DND-41 (cell line): Measurements from ENCODE around the gene SERPINE2.

Experiments used
- ATAC-seq: fragments of 200-7000 bp; cut with Tn5 transposase; 3 replicates; pipeline ENCODE4 v1.9.1; 2021; ENCODE audit warnings: low read depth; ENCODE audit not compliant: insufficient read depth
- DNase-seq: peaks from one replicate; pipeline ENCODE4 v3.0.0-alpha.2; 2020
- H2AFZ ChIP-seq: 2 replicates; pipeline ENCODE4 v1.6.0; 2012; ENCODE audit warnings: low read depth, low read length
- H3K27ac ChIP-seq: 2 replicates; pipeline ENCODE4 v1.5.1; 2012; ENCODE audit warnings: low read length, inconsistent platforms
- H3K27me3 ChIP-seq: fragments of 200-600 bp; sonication (generic); 2 replicates; pipeline ENCODE4 v1.6.0; 2012; ENCODE audit warnings: low read length, mild to moderate bottlenecking, inconsistent platforms; ENCODE audit not compliant: insufficient read depth, poor library complexity
- H3K36me3 ChIP-seq: 2 replicates; pipeline ENCODE4 v1.5.1; 2012; ENCODE audit warnings: low read length, inconsistent platforms; ENCODE audit not compliant: insufficient read depth
- H3K4me1 ChIP-seq: 2 replicates; pipeline ENCODE4 v1.5.1; 2012; ENCODE audit warnings: mild to moderate bottlenecking, low read length; ENCODE audit not compliant: insufficient read depth
- H3K4me2 ChIP-seq: 2 replicates; pipeline ENCODE4 v1.6.0; 2012; ENCODE audit warnings: mild to moderate bottlenecking, moderate library complexity, low read length, inconsistent platforms; ENCODE audit not compliant: insufficient read depth
- H3K4me3 ChIP-seq, 2 experiments: fragments of 200-600 bp in 1 of 2; shearing (Covaris generic) in 1 of 2; 2 replicates each; pipeline ENCODE4 v1.5.1; 2012 to 2016; ENCODE audit warnings: inconsistent platforms in 2 of 2, low read length in 2 of 2, mild to moderate bottlenecking in 2 of 2, low read depth in 1 of 2, moderate library complexity in 1 of 2
- H3K79me2 ChIP-seq: 2 replicates; pipeline ENCODE4 v1.6.0; 2012; ENCODE audit warnings: low read length, inconsistent platforms; ENCODE audit not compliant: insufficient read depth
- H3K9ac ChIP-seq: 2 replicates; pipeline ENCODE4 v1.6.0; 2012; ENCODE audit warnings: low read depth, mild to moderate bottlenecking, inconsistent platforms, low read length, moderate library complexity
- H3K9me3 ChIP-seq: 2 replicates; pipeline ENCODE4 v1.5.1; 2012; ENCODE audit warnings: low read length, moderate library complexity, mild to moderate bottlenecking, inconsistent platforms; ENCODE audit not compliant: insufficient read depth, severe bottlenecking
- H4K20me1 ChIP-seq: 2 replicates; pipeline ENCODE4 v1.6.0; 2012; ENCODE audit warnings: low read length; ENCODE audit not compliant: insufficient read depth
- CTCF ChIP-seq: IDR thresholded peaks from 2 replicates; pipeline ENCODE4 v1.5.1; 2012; ENCODE audit warnings: borderline replicate concordance, low read length, moderate library complexity, mild to moderate bottlenecking; ENCODE audit not compliant: poor library complexity, severe bottlenecking; ENCODE audit errors: extremely low read depth
- EZH2 ChIP-seq: IDR thresholded peaks from 3 replicates; pipeline ENCODE4 v1.6.1; 2012; ENCODE audit warnings: borderline replicate concordance, low read depth, mild to moderate bottlenecking, moderate library complexity, low read length, inconsistent platforms; ENCODE audit not compliant: severe bottlenecking

The SERPINE2 gene

DNA sequence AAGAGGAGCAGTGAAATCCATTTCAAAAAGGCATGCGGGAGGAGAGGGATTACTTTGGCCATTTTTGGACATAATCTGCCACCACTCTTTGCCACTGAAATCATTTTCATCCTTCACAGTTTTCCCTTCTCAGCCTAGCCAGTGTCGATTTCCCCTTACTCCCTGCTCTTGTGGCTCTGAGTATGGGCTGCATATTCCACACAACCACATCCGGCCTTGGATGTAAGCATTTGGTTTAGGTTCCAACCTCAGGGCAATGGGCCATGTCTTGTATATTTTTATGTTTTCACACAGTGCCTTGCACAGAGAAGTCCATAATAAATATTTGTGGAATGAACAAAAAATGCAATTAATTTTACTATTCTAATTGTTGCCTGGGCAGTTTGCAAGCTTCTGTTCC, 7.7 kb upstream of the SERPINE2 start:
- Histone ChIP-seq H4K20me1 (no peaks in the 10 kb centered on the region), H3K9ac (no peak overlapping the region), H3K27me3 (peaks cover 10% of the 10 kb centered on the region), H3K9me3 (no peaks in the 10 kb centered on the region), H3K36me3 (no peaks in the 10 kb centered on the region), H3K4me1 (no peaks in the 10 kb centered on the region), H3K79me2 (no peaks in the 10 kb centered on the region), H3K4me2 (no peak overlapping the region), H3K4me3 (no peak overlapping the region), H2AFZ (no peak overlapping the region), H3K27ac (no peak overlapping the region)
- no peak for DNase-seq
- no peak for ATAC-seq
- TF ChIP-seq CTCF (no peak), EZH2 (no peak)

DNA sequence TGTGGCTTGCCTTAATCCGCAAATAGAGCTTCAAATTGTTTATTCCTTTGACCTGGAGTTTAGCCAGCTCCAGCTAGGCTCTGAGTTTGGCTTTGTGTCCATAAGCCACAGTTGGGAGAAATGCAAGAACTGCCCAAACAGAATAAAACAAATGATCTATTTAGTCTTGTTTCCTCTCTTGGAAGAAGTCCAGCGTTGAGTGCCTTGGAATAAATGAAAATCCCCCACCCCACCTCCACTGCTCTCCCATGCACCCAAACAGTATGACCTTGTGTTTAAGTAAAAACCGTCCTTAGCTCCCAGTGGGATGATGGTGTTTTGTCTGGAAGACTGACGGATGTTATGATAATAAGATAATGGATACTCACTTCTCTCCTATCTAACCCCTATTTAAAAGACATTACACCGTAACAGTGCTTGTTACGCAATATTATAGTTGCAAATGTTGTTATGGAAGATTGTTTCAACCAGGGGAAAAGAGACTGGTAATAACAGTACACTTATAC, 3.2 kb upstream of the SERPINE2 start:
- ATAC-seq: no peak

DNA sequence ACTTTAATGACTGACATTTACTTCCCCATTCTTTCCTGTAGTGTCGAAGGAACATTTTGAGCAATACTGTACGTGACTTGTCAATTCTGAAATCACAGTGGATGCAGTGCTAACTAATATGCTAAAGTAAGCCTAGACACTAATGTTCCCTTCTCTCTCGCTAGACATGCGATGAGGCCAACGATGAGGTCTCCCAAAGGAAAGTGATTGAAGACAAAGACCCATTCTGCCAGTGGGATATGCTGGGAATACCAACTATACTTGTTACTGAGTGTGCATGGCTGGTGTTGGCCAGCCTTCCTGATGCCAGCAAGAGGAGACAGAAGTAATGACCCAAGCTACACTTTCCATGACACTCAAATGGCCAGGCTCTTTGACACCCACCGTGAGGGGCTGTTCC, 2.5 kb upstream of the SERPINE2 start:
- DNase-seq: no peak
- no peaks in the 10 kb centered on the region for H3K9me3 ChIP-seq

More for the DNA sequence above, 3.2 kb upstream of the SERPINE2 start:
- peaks cover 47% of the 10 kb centered on the region for H3K27me3 ChIP-seq
- no peaks in the 10 kb centered on the region for H3K36me3 ChIP-seq
- no peak overlapping the region for H3K4me2 ChIP-seq
- no peak overlapping the region for H3K4me3 ChIP-seq
- no peak overlapping the region for H3K27ac ChIP-seq
- no peaks in the 10 kb centered on the region for H3K79me2 ChIP-seq
- TF ChIP-seq CTCF: no peak
- TF ChIP-seq EZH2: no peak
- H3K9me3 ChIP-seq: no peaks in the 10 kb centered on the region
- H3K4me1 ChIP-seq: peaks cover 15% of the 10 kb centered on the region
- H4K20me1 ChIP-seq: peaks cover 7% of the 10 kb centered on the region; the same call in 1 of the 2 replicates
- no peak overlapping the region for H2AFZ ChIP-seq
- DNase-seq: no peak
- H3K9ac ChIP-seq: no peak overlapping the region

More for the DNA sequence above, 2.5 kb upstream of the SERPINE2 start:
- H3K4me1 ChIP-seq: peaks cover 15% of the 10 kb centered on the region
- H3K79me2 ChIP-seq: no peaks in the 10 kb centered on the region
- no peak overlapping the region for H3K27ac ChIP-seq
- peaks cover 51% of the 10 kb centered on the region for H3K27me3 ChIP-seq
- no peak overlapping the region for H3K9ac ChIP-seq
- no peak overlapping the region for H3K4me2 ChIP-seq
- no peak overlapping the region for H3K4me3 ChIP-seq
- no peak for ATAC-seq
- TF ChIP-seq EZH2 (no peak), CTCF (no peak)
- peaks cover 8% of the 10 kb centered on the region; the same call in 1 of the 2 replicates for H4K20me1 ChIP-seq
- no peaks in the 10 kb centered on the region for H3K36me3 ChIP-seq
- no peak overlapping the region for H2AFZ ChIP-seq
